ENCODE results near the gene C10orf71.

- TF ChIP-seq CTCF (IDR thresholded peaks at IDR 0.05) (no peak), POLR2A (IDR thresholded peaks at IDR 0.05) (no peak)
These were observed 12.3 kb upstream of the C10orf71 start for GRCh38 chr10:49286686-49287085.

All from heart left ventricle (tissue), 13 donors.